ENCODE results near the gene SBK3.
"Not testable (repeated sequence)": the region's sequence is repeated elsewhere in the genome, so short reads cannot be mapped to it uniquely, and the experiment has no call there.

Gene SBK3

GRCh38 chr19:55540619-55541018 is 4.7 kb downstream of the SBK3 start:
- DNase-seq (ENCODE audit: low spot score) = no peak

GRCh38 chr19:55539090-55539984 is 6.0 kb downstream of the SBK3 start:
- DNase-seq (ENCODE audit: low spot score) = no peak

GRCh38 chr19:55538132-55538531 is 7.2 kb downstream of the SBK3 start:
- DNase-seq (ENCODE audit: low spot score) = no peak

- DNase-seq (ENCODE audit: low spot score) = no peak
These were observed 7.6 kb downstream of the SBK3 start for GRCh38 chr19:55537741-55538111.

GRCh38 chr19:55536951-55537740 is 8.2 kb downstream of the SBK3 start, which contains the start of gene SBK2:
Gene SBK2 (minus strand): TSS chr19:55537133. CDS start chr19:55536294, 839 bp downstream.
- no peak for DNase-seq (ENCODE audit: low spot score)

- DNase-seq (ENCODE audit: low spot score) = no peak
These were observed 9.0 kb downstream of the SBK3 start for GRCh38 chr19:55536366-55536765.

- DNase-seq (ENCODE audit: low spot score) = no peak
These were observed 9.4 kb downstream of the SBK3 start for GRCh38 chr19:55535965-55536350.

GRCh38 chr19:55535173-55535964 is 10.0 kb downstream of the SBK3 start:
- DNase-seq (ENCODE audit: low spot score) = no peak

GRCh38 chr19:55534280-55534679 is 11.1 kb downstream of the SBK3 start:
- not testable (repeated sequence) for DNase-seq (ENCODE audit: low spot score)

- no peak for DNase-seq (ENCODE audit: low spot score)
These were observed 14.3 kb downstream of the SBK3 start for GRCh38 chr19:55530996-55531395.

GRCh38 chr19:55529636-55530234 is 15.6 kb downstream of the SBK3 start:
- no peak for DNase-seq (ENCODE audit: low spot score)

GRCh38 chr19:55528030-55528803 is 17.1 kb downstream of the SBK3 start:
- no peak for DNase-seq (ENCODE audit: low spot score)

- no peak for DNase-seq (ENCODE audit: low spot score)
These were observed 17.9 kb downstream of the SBK3 start for GRCh38 chr19:55527197-55528029.

GRCh38 chr19:55526216-55527196 is 18.8 kb downstream of the SBK3 start:
- no peak for DNase-seq (ENCODE audit: low spot score)

GRCh38 chr19:55525289-55526101 is 19.8 kb downstream of the SBK3 start:
- DNase-seq (ENCODE audit: low spot score) = no peak

- DNase-seq (ENCODE audit: low spot score) = no peak
These were observed 24.6 kb downstream of the SBK3 start for GRCh38 chr19:55520691-55521292.

- no peak for DNase-seq (ENCODE audit: low spot score)
These were observed 25.7 kb downstream of the SBK3 start for GRCh38 chr19:55519451-55520311.

All from COLO829 (cell line).